ENCODE measurements around the gene ALOX12. TPM values are rescaled to one million over a fixed set of nuclear protein-coding genes. Genes with fewer than 3 reads are reported as not detected.
"Not testable (repeated sequence)": the region's sequence is repeated elsewhere in the genome, so short reads cannot be mapped to it uniquely, and the experiment has no call there.

ALOX12 gene
- total RNA-seq, 8 experiments from 2014 or later, result 0.23 to 1.6 (median 0.37) TPM; not detected in 2

- WGBS, 10 experiments, result 11 to 60% (median 25%) methylated on average over 1 to 12 of the region's 53 CpGs; no CpG with 5 or more reads in 6 of the 10 experiments
Measured at GRCh38 chr17:7042501-7043181, 46.8 kb downstream of the ALOX12 start.

DNA sequence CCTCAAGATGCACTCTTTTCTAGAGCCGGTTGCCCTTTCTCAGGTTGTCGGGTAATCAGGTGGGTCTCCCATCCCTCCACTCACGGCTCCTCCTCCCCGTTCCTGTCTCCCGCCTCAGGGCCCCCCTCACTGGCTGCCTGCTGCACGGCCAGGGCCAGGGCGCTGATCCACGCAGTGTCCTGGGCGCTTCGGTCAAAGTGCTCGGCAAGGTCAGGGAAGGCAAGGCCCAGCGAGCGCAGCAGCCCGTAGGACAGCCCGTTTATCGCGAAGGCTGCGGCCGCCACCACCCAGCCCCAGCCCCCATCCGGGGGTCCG is 47.3 kb downstream of the ALOX12 start:
- peak; percentile 1 to 39 (median 13) for ATAC-seq (replicated peaks in 6 of 8)
- no peak overlapping the region for H3K27ac ChIP-seq
- H3K4me1 ChIP-seq (replicated peaks in 1 of 2), result peaks cover 13 to 42% of the 10 kb centered on the region in 2 donors
- H3K4me3 ChIP-seq, result peak overlapping the region in 2 of 5 donors; percentile 18 to 22
- in situ Hi-C loops (cut with MboI; ENCODE audit: low pct_unique_long_range_greater_than_20kb in 2 of 9, low sequenced_read_pairs in 9 of 9, unreplicated experiment in 9 of 9), result loop anchor here in 6 of 9 experiments (10.0 to 25.0 kb wide), 5 partner anchors 92 to 519 kb away; partner anchors contain the start of genes SENP3 (in 1 of the 6), SLC2A4 (in 1 of the 6), TNFSF13 (in 1 of the 6) and YBX2 (in 1 of the 6)
- 10 to 35% (median 33%) methylated on average over 2 to 7 of the region's 21 CpGs; no CpG with 5 or more reads in 6 of the 10 experiments for WGBS, 10 experiments

More at GRCh38 chr17:7042501-7043181, 46.8 kb downstream of the ALOX12 start:
- Histone ChIP-seq H3K4me1 (replicated peaks in 1 of 2) (peaks cover 13 to 42% of the 10 kb centered on the region in 2 donors), H3K27ac (no peak overlapping the region), H3K4me3 (no peak overlapping the region)
- in situ Hi-C loops (cut with MboI; ENCODE audit: low pct_unique_long_range_greater_than_20kb in 2 of 9, low sequenced_read_pairs in 9 of 9, unreplicated experiment in 9 of 9), result loop anchor here in 6 of 9 experiments (10.0 to 25.0 kb wide), 5 partner anchors 92 to 520 kb away; partner anchors contain the start of genes SENP3 (in 1 of the 6), SLC2A4 (in 1 of the 6), TNFSF13 (in 1 of the 6) and YBX2 (in 1 of the 6)
- no peak for ATAC-seq (replicated peaks in 6 of 8)

GRCh38 chr17:7043497-7044198 is 47.8 kb downstream of the ALOX12 start, which contains the start of gene SLC16A11:
SLC16A11 (minus strand) TSS chr17:7044092; CDS start chr17:7043513, 579 bp downstream.
- WGBS, 10 experiments, result 3 to 14% (median 6%) methylated on average over 5 to 7 of the region's 58 CpGs; no CpG with 5 or more reads in 7 of the 10 experiments
- in situ Hi-C loops (cut with MboI; ENCODE audit: low pct_unique_long_range_greater_than_20kb in 2 of 9, low sequenced_read_pairs in 9 of 9, unreplicated experiment in 9 of 9), result loop anchor here in 6 of 9 experiments (10.0 to 25.0 kb wide), 5 partner anchors 91 to 519 kb away; partner anchors contain the start of genes SENP3 (in 1 of the 6), SLC2A4 (in 1 of the 6), TNFSF13 (in 1 of the 6) and YBX2 (in 1 of the 6)
- peak within 1 kb of the TSS in 4 of 5 donors; percentile 2 to 22 (median 16) for H3K4me3 ChIP-seq
- no peak within 1 kb of the TSS for H3K27ac ChIP-seq
- peaks cover 13 to 42% of the 10 kb centered on the region in 2 donors for H3K4me1 ChIP-seq (replicated peaks in 1 of 2)
- peak; percentile 45 to 82 (median 72) for ATAC-seq (replicated peaks in 6 of 8)

- ATAC-seq (replicated peaks in 6 of 8), result peak in 6 of 8 experiments; percentile 28 to 61 (median 47)
- peaks cover 13 to 42% of the 10 kb centered on the region in 2 donors for H3K4me1 ChIP-seq (replicated peaks in 1 of 2)
- 8 to 60% (median 18%) methylated on average over 1 to 4 of the region's 5 CpGs for WGBS, 10 experiments
- in situ Hi-C loops (cut with MboI; ENCODE audit: low pct_unique_long_range_greater_than_20kb in 2 of 9, low sequenced_read_pairs in 9 of 9, unreplicated experiment in 9 of 9), result loop anchor here in 6 of 9 experiments (10.0 to 25.0 kb wide), 5 partner anchors 89 to 517 kb away; partner anchors contain the start of genes SENP3 (in 1 of the 6), SLC2A4 (in 1 of the 6), TNFSF13 (in 1 of the 6) and YBX2 (in 1 of the 6)
- H3K4me3 ChIP-seq, result peak overlapping the region in 1 of 5 donors; percentile 0
- H3K27ac ChIP-seq, result no peak overlapping the region
Measured at GRCh38 chr17:7045492-7046126, 49.8 kb downstream of the ALOX12 start.

GRCh38 chr17:7046127-7046724 is 50.4 kb downstream of the ALOX12 start:
- Histone ChIP-seq H3K27ac (no peak overlapping the region), H3K4me1 (replicated peaks in 1 of 2) (peaks cover 13 to 42% of the 10 kb centered on the region in 2 donors), H3K4me3 (peak overlapping the region in 3 of 5 donors; percentile 0 to 4 (median 2))
- in situ Hi-C loops (cut with MboI; ENCODE audit: low pct_unique_long_range_greater_than_20kb in 2 of 9, low sequenced_read_pairs in 9 of 9, unreplicated experiment in 9 of 9), result loop anchor here in 6 of 9 experiments (10.0 to 25.0 kb wide), 5 partner anchors 89 to 516 kb away; partner anchors contain the start of genes SENP3 (in 1 of the 6), SLC2A4 (in 1 of the 6), TNFSF13 (in 1 of the 6) and YBX2 (in 1 of the 6)
- WGBS, 10 experiments, result 0 to 27% (median 5%) methylated on average over 1 to 10 of the region's 15 CpGs; no CpG with 5 or more reads in 1 of the 10 experiments
- ATAC-seq (replicated peaks in 6 of 8), result peak; percentile 6 to 26 (median 11)

DNA sequence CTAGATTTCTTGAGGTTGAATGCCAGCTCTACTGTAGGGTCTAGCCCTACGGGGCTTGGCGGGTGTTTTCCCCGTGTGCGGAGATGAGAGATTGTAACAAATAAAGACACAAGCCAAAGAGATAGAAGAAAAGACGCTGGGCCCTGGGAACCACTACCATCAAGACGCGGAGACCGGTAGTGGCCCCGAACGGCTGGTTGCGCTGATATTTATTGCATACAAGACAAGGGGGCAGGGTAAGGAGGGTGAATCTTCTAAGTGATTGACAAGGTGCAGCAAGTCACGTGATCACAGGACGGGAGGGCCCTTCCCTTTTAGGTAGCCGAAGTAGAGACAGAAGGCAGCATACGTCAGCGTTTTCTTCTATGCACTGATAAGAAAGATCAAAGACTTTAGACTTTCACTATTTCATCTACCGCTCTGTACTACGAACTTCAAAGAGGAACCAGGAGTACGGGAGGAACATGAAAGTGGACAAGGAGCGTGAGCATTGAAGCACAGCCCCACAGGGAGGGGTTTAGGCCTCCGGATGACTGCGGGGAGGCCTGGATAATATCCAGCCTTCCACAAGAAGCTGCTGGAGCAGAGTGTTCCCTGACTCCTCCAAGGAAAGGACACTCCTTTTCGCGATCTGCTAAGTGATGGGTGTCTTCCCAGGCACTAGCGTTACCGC is 51.0 kb downstream of the ALOX12 start:
- not testable (repeated sequence) for H3K27ac ChIP-seq; ATAC-seq (replicated peaks in 6 of 8)
- in situ Hi-C loops (cut with MboI; ENCODE audit: low pct_unique_long_range_greater_than_20kb in 2 of 9, low sequenced_read_pairs in 9 of 9, unreplicated experiment in 9 of 9), result loop anchor here in 6 of 9 experiments (10.0 to 25.0 kb wide), 5 partner anchors 88 to 515 kb away; partner anchors contain the start of genes SENP3 (in 1 of the 6), SLC2A4 (in 1 of the 6), TNFSF13 (in 1 of the 6) and YBX2 (in 1 of the 6)
- Histone ChIP-seq H3K4me3 (peak overlapping the region in 1 of 5 donors; percentile 4), H3K4me1 (replicated peaks in 1 of 2) (peaks cover 13 to 37% of the 10 kb centered on the region in 2 donors)
- 0 to 39% (median 13%) methylated on average over 1 to 16 of the region's 26 CpGs; no CpG with 5 or more reads in 2 of the 10 experiments for WGBS, 10 experiments

DNA sequence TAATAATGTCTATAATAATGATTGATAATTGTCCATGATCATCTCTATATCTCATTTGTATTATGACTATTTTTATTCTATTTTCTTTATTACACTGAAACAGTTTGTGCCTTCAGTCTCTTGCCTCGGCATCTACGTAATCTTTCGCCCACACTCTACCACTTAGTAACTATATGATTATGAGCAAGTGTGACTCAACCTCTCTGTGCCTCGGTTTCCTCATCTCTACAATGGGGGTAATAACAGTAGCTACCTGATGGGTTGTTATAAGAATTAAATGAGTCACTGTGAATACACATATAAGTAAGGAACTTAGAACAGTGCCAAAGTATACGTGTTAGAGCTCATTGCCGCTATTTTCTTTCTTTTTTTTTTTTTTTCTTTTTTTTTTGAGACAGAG is 51.7 kb downstream of the ALOX12 start:
- H3K4me3 ChIP-seq, result no peak overlapping the region

GRCh38 chr17:7048968-7049367 is 53.1 kb downstream of the ALOX12 start:
- peak in 1 of 8 experiments; percentile 18 for ATAC-seq (replicated peaks in 6 of 8)
- peaks cover 8 to 16% of the 10 kb centered on the region in 2 donors for H3K4me1 ChIP-seq (replicated peaks in 1 of 2)
- no peak overlapping the region for H3K4me3 ChIP-seq
- in situ Hi-C loops (cut with MboI; ENCODE audit: low pct_unique_long_range_greater_than_20kb in 2 of 9, low sequenced_read_pairs in 9 of 9, unreplicated experiment in 9 of 9), result loop anchor here in 6 of 9 experiments (10.0 to 25.0 kb wide), 5 partner anchors 86 to 513 kb away; partner anchors contain the start of genes SENP3 (in 1 of the 6), SLC2A4 (in 1 of the 6), TNFSF13 (in 1 of the 6) and YBX2 (in 1 of the 6)
- H3K27ac ChIP-seq, result no peak overlapping the region
- WGBS, 10 experiments, result 0 to 80% (median 62%) methylated on average over 1 to 6 of the region's 6 CpGs

More for the DNA sequence above, 51.7 kb downstream of the ALOX12 start:
- WGBS, 10 experiments, result 23 to 98% (median 76%) methylated on average over 4 to 6 of the region's 6 CpGs; no CpG with 5 or more reads in 2 of the 10 experiments
- H3K4me1 ChIP-seq (replicated peaks in 1 of 2), result peaks cover 13 to 30% of the 10 kb centered on the region in 2 donors
- no peak overlapping the region for H3K27ac ChIP-seq
- in situ Hi-C loops (cut with MboI; ENCODE audit: low pct_unique_long_range_greater_than_20kb in 2 of 9, low sequenced_read_pairs in 9 of 9, unreplicated experiment in 9 of 9), result loop anchor here in 6 of 9 experiments (10.0 to 25.0 kb wide), 5 partner anchors 87 to 515 kb away; partner anchors contain the start of genes SENP3 (in 1 of the 6), SLC2A4 (in 1 of the 6), TNFSF13 (in 1 of the 6) and YBX2 (in 1 of the 6)
- ATAC-seq (replicated peaks in 6 of 8), result no peak

GRCh38 chr17:7050583-7050982 is 54.7 kb downstream of the ALOX12 start:
- ATAC-seq (replicated peaks in 6 of 8); H3K27ac ChIP-seq; H3K4me3 ChIP-seq: not testable (repeated sequence)
- in situ Hi-C loops (cut with MboI; ENCODE audit: low pct_unique_long_range_greater_than_20kb in 2 of 9, low sequenced_read_pairs in 9 of 9, unreplicated experiment in 9 of 9), result loop anchor here in 2 of 9 experiments (5.0 to 25.0 kb wide), 2 partner anchors 82 to 112 kb away; no protein-coding TSS in a partner anchor
- WGBS, 10 experiments, result 29 to 93% (median 55%) methylated on average over 1 to 4 of the region's 9 CpGs; no CpG with 5 or more reads in 3 of the 10 experiments
- H3K4me1 ChIP-seq (replicated peaks in 1 of 2), result peaks cover 8 to 13% of the 10 kb centered on the region in 2 donors

DNA sequence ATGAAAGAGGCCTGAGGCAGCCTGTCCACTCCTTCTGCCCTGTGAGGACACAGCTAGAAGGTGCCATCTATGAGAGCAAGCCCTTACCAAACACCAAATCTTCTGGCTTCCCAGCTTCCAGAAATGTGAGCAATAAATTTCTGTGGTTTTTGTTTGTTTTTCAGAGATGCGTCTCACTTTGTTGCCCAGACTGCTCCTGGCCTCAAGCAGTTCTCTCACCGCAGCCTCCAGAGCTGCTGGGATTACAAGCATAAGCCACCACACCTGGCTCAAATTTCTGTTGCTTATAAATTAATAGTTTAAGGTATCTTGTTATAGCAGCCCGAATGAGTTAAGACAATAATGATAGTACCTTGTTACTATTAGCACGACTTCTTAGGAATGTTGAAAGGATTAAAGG is 60.5 kb downstream of the ALOX12 start:
- H3K4me1 ChIP-seq (replicated peaks in 1 of 2), result no peaks in the 10 kb centered on the region
- H3K27ac ChIP-seq, result no peak overlapping the region
- H3K4me3 ChIP-seq, result no peak overlapping the region
- ATAC-seq (replicated peaks in 6 of 8), result no peak
- 80 to 93% (median 91%) methylated on average over 1 to 4 of the region's 4 CpGs; no CpG with 5 or more reads in 5 of the 10 experiments for WGBS, 10 experiments
- in situ Hi-C loops (cut with MboI; ENCODE audit: low pct_unique_long_range_greater_than_20kb in 2 of 9, low sequenced_read_pairs in 9 of 9, unreplicated experiment in 9 of 9), result loop anchor here in 1 of 9 experiments (25.0 kb wide), 1 partner anchor 106 kb away; no protein-coding TSS in a partner anchor

Measured in motor neuron (in vitro differentiated cells).